Kidney (tissue), 14 donors: ENCODE measurements around the gene CLOCK. TPM values are rescaled to one million over a fixed set of nuclear protein-coding genes. Genes with fewer than 3 reads are reported as not detected.

Source experiments
- DNase-seq, 5 donors: peaks; one replicate each; pipeline ENCODE4 v3.0.0-alpha.2; 2013 to 2020
- FAIRE-seq: peaks from 2 replicates; lab custom pipeline; 2012; peaks lifted over from hg19 to GRCh38; lab: Jason Lieb, UNC
- H3K27ac ChIP-seq, 2 donors: one replicate each; pipeline ENCODE4 v1.7.0; 2013; ENCODE audit warnings: low read depth in 2 of 2, low read length in 2 of 2, inconsistent platforms in 1 of 2
- H3K27me3 ChIP-seq: one replicate; pipeline ENCODE4 v1.7.1; 2013; ENCODE audit warnings: low read length, inconsistent platforms; ENCODE audit not compliant: control insufficient read depth, insufficient read depth
- H3K36me3 ChIP-seq, 3 donors: one replicate each; pipeline versions ENCODE4 v1.7.0 to v1.7.1; 2013; ENCODE audit warnings: low read length in 3 of 3, control low read depth in 1 of 3, inconsistent platforms in 1 of 3; ENCODE audit not compliant: insufficient read depth in 3 of 3, control insufficient read depth in 2 of 3
- H3K4me1 ChIP-seq, 3 donors: one replicate each; pipeline versions ENCODE4 v1.7.0 to v1.7.1; 2013; ENCODE audit warnings: low read length in 3 of 3, inconsistent platforms in 1 of 3, low read depth in 1 of 3; ENCODE audit not compliant: control insufficient read depth in 2 of 3, insufficient read depth in 2 of 3
- H3K4me3 ChIP-seq, 3 donors: one replicate each; pipeline versions ENCODE4 v1.7.0 to v1.8.1; 2013; ENCODE audit warnings: low read length in 3 of 3, control low read depth in 1 of 3, inconsistent platforms in 1 of 3
- H3K9ac ChIP-seq, 3 donors: one replicate each; pipeline versions ENCODE4 v1.7.0 to v1.7.1; 2013; ENCODE audit warnings: low read length in 3 of 3, control low read depth in 1 of 3, inconsistent platforms in 1 of 3
- H3K9me3 ChIP-seq, 3 donors: one replicate each; pipeline versions ENCODE4 v1.7.0 to v1.7.1; 2013; ENCODE audit warnings: low read length in 3 of 3, control low read depth in 1 of 3, inconsistent platforms in 1 of 3; ENCODE audit not compliant: control insufficient read depth in 2 of 3, insufficient read depth in 1 of 3
- intact Hi-C: fragments of 100-400 bp; cut with DNase I; formaldehyde crosslinking; loops from one replicate; pipeline ENCODE4 v1.11.1; 2022
- polyA plus RNA-seq: library from polyadenylated mRNA; stranded (reverse); fragments of 350-450 nt; fragmentation: Illumina TruSeq; extraction: RNeasy Lipid Tissue Mini Kit (QIAGEN cat#74804); gene quantifications from one replicate; pipeline ENCODE4 v1.2.3, GENCODE V29; 2014; ENCODE audit warnings: low read depth, low replicate concordance; ENCODE audit not compliant: insufficient read depth
- total RNA-seq: library from RNA; stranded (reverse); fragmentation: NEBNext Ultra II Directional; extraction: Animal tissue kit (Norgen Biotek cat#: 25700); gene quantifications from one replicate; pipeline ENCODE4 v1.2.1, GENCODE V29; 2021
- TF ChIP-seq, protein P1 (sequence below): IDR thresholded peaks from 3 replicates; pipeline ENCODE4 v1.5.1; 2012; ENCODE audit warnings: mild to moderate bottlenecking, moderate library complexity, borderline replicate concordance; ENCODE audit not compliant: insufficient read depth; ENCODE audit errors: extremely low read depth
- donor health status: control.
- donor health status: control.
- donor health status: control.
- donor health status: control.
- donor health status: control.
- donor health status: DM: yes; HTN: yes; CAD: no.
- donor health status: Normal renal cell carcinoma (clear cell type).

Gene CLOCK
- total and polyA plus RNA-seq, 2 donors from 2014 or later = 3.8 to 28.9 TPM

DNA sequence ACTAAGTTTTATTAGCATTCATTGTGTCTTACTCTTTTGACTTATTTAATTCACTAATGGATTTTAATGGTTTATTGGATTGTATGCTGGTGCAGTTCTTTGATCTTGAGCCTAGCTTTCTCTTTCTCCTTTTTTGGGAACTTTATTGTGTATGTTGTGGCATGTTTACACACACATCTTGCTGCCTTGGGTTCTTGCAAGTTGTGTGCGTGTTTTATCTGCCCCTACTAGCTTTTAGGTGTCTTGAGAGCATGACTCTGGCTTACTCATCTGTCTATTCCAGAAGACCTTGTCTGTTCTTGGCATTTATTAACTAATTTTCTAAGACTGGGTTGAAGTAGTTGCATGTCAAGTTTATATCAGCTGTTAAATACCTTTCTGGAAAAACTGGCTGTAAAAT, 148.2 kb downstream of the CLOCK start:
- peak overlapping the region in 2 of 3 donors; percentile 88 to 97 for H3K4me3 ChIP-seq
- peak overlapping the region in 1 of 2 donors; percentile 95 for H3K27ac ChIP-seq
- H3K4me1 ChIP-seq = peaks cover 0 to 10% (median 10%) of the 10 kb centered on the region in 3 donors
- H3K9me3 ChIP-seq = no peaks in the 10 kb centered on the region
- intact Hi-C loops = no loop called here
- H3K27me3 ChIP-seq = no peaks in the 10 kb centered on the region
- DNase-seq = peak in 1 of 5 donors; percentile 10
- no peak for FAIRE-seq
- TF ChIP-seq, protein P1, sequence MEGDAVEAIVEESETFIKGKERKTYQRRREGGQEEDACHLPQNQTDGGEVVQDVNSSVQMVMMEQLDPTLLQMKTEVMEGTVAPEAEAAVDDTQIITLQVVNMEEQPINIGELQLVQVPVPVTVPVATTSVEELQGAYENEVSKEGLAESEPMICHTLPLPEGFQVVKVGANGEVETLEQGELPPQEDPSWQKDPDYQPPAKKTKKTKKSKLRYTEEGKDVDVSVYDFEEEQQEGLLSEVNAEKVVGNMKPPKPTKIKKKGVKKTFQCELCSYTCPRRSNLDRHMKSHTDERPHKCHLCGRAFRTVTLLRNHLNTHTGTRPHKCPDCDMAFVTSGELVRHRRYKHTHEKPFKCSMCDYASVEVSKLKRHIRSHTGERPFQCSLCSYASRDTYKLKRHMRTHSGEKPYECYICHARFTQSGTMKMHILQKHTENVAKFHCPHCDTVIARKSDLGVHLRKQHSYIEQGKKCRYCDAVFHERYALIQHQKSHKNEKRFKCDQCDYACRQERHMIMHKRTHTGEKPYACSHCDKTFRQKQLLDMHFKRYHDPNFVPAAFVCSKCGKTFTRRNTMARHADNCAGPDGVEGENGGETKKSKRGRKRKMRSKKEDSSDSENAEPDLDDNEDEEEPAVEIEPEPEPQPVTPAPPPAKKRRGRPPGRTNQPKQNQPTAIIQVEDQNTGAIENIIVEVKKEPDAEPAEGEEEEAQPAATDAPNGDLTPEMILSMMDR = no peak
- H3K9ac ChIP-seq = peak overlapping the region in 1 of 3 donors; percentile 24
- H3K36me3 ChIP-seq = peaks cover 0 to 2% (median 0%) of the 10 kb centered on the region in 3 donors

DNA sequence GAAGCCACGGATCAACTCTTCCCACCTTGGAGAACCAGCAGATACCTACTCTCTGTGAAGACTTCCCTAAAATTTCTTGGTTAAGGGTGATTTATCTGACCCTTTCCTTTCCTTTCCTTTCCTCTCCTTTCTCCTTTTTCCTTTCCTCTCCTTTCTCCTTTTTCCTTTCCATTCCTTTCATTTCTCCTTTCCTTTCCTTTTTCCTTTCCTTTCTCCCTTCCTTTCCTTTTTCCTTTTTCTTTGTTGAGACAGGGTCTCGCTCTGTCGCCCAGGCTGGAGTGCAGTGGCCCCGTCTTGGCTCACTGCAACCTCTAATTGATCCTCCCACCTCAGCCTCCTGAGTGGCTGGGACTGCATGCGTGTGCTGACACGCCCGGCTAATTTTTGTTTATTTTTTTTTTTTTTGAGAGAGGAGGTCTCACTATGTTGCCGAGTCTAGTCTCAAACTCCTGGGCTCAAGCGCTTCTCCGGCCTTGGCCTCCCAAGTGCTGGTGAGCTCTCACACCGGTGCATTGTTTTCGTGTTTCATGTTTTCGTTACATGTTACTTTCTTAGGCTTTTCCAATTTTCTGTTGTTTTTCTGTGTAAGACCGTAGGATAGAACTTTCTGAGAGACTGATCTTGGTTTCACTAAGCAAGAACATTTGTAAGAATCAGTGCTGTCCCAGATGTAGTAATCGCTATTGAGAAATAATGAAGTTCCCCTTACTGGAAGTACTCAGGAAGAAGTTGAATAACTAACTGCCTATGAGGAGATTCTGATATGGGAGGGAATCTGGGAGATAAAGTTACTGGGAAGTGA, 149.0 kb downstream of the CLOCK start:
- no peaks in the 10 kb centered on the region for H3K9me3 ChIP-seq
- peak overlapping the region; percentile 7 to 97 (median 88) for H3K4me3 ChIP-seq
- FAIRE-seq (no peak), DNase-seq (peak in 3 of 5 donors; percentile 14 to 37 (median 25))
- H3K27ac ChIP-seq = peak overlapping the region; percentile 95 to 96
- H3K9ac ChIP-seq = peak overlapping the region in 2 of 3 donors; percentile 27 to 98
- no peaks in the 10 kb centered on the region for H3K27me3 ChIP-seq
- H3K36me3 ChIP-seq = peaks cover 0 to 2% (median 0%) of the 10 kb centered on the region in 3 donors
- intact Hi-C loops = no loop called here
- TF ChIP-seq, protein P1 = no peak
- peaks cover 0 to 10% (median 10%) of the 10 kb centered on the region in 3 donors for H3K4me1 ChIP-seq

DNA sequence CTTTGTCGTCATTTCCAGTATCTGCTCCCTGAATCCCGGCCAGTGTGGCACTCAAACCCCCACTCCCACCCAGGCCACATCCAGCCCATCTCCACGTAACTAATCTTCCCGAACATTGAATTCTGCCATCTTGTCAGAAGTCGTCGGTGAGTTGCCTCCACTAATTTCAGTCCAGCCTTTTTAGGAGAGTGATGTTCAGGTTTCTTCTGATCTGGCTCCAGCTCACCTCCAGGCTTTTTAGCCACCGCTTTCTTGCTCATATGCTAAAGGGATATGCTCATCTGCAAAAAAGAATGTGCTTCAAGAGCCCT, 149.6 kb downstream of the CLOCK start:
- intact Hi-C loops = no loop called here
- Histone ChIP-seq H3K27ac (peak overlapping the region; percentile 95 to 96), H3K36me3 (peaks cover 0 to 2% (median 0%) of the 10 kb centered on the region in 3 donors), H3K4me3 (peak overlapping the region; percentile 83 to 97 (median 88)), H3K4me1 (peaks cover 0 to 10% (median 10%) of the 10 kb centered on the region in 3 donors), H3K9ac (peak overlapping the region; percentile 68 to 98 (median 77)), H3K9me3 (no peaks in the 10 kb centered on the region), H3K27me3 (no peaks in the 10 kb centered on the region)
- no peak for FAIRE-seq
- peak in 4 of 5 donors; percentile 12 to 56 (median 41) for DNase-seq
- TF ChIP-seq, protein P1 = no peak
